ENCODE data around the gene FSTL5.

FSTL5 gene

GRCh38 chr4:161936625-161937550 is 226.9 kb downstream of the FSTL5 start:
- peak; percentile 81 for DNase-seq

- DNase-seq, result no peak
Observed at GRCh38 chr4:161931089-161931488, 232.7 kb downstream of the FSTL5 start.

- DNase-seq, result no peak
Observed at GRCh38 chr4:161929956-161930355, 233.8 kb downstream of the FSTL5 start.

- no peak for DNase-seq
Observed at GRCh38 chr4:161926033-161926828, 237.6 kb downstream of the FSTL5 start.

- no peak for DNase-seq
Observed at GRCh38 chr4:161920304-161921052, 243.3 kb downstream of the FSTL5 start.

- DNase-seq, result no peak
Observed at GRCh38 chr4:161919442-161920220, 244.2 kb downstream of the FSTL5 start.

GRCh38 chr4:161916035-161916434 is 247.8 kb downstream of the FSTL5 start:
- DNase-seq, result no peak

GRCh38 chr4:161907590-161907955 is 256.2 kb downstream of the FSTL5 start:
- no peak for DNase-seq

GRCh38 chr4:161906836-161907589 is 256.8 kb downstream of the FSTL5 start:
- DNase-seq, result no peak

- DNase-seq, result no peak
Observed at GRCh38 chr4:161900110-161900509, 263.7 kb downstream of the FSTL5 start.

GRCh38 chr4:161894493-161895167 is 269.2 kb downstream of the FSTL5 start:
- peak; percentile 14 for DNase-seq

GRCh38 chr4:161894014-161894413 is 269.8 kb downstream of the FSTL5 start:
- no peak for DNase-seq

GRCh38 chr4:161893566-161893965 is 270.2 kb downstream of the FSTL5 start:
- no peak for DNase-seq

- DNase-seq, result no peak
Observed at GRCh38 chr4:161892951-161893350, 270.8 kb downstream of the FSTL5 start.

GRCh38 chr4:161883157-161883556 is 280.6 kb downstream of the FSTL5 start:
- no peak for DNase-seq

- DNase-seq, result no peak
Observed at GRCh38 chr4:161881370-161881769, 282.4 kb downstream of the FSTL5 start.

- DNase-seq, result no peak
Observed at GRCh38 chr4:161869511-161869910, 294.3 kb downstream of the FSTL5 start.

- peak; percentile 1 for DNase-seq
Observed at GRCh38 chr4:161856711-161857326, 307.0 kb downstream of the FSTL5 start.

- no peak for DNase-seq
Observed at GRCh38 chr4:161850631-161851030, 313.2 kb downstream of the FSTL5 start.

GRCh38 chr4:161841759-161842158 is 322.0 kb downstream of the FSTL5 start:
- DNase-seq, result no peak

- no peak for DNase-seq
Observed at GRCh38 chr4:161829591-161829990, 334.2 kb downstream of the FSTL5 start.
